ENCODE data around the gene BRWD1. TPM values are rescaled to one million over a fixed set of nuclear protein-coding genes. Genes with fewer than 3 reads are reported as not detected.
"Not testable (repeated sequence)": the region's sequence is repeated elsewhere in the genome, so short reads cannot be mapped to it uniquely, and the experiment has no call there.

Gene BRWD1
- polyA plus RNA-seq, 3 donors from 2014 or later = 28.3 to 73.3 (median 34.1) TPM

- not testable (repeated sequence) for H3K27ac Mint-ChIP-seq; H3K36me3 Mint-ChIP-seq; H3K4me1 Mint-ChIP-seq; DNase-seq; H3K27me3 Mint-ChIP-seq (ENCODE audit: low read depth in 3 of 3); H3K4me3 Mint-ChIP-seq; H3K9me3 Mint-ChIP-seq
Measured at GRCh38 chr21:39136138-39136537, 177.3 kb downstream of the BRWD1 start.

DNA sequence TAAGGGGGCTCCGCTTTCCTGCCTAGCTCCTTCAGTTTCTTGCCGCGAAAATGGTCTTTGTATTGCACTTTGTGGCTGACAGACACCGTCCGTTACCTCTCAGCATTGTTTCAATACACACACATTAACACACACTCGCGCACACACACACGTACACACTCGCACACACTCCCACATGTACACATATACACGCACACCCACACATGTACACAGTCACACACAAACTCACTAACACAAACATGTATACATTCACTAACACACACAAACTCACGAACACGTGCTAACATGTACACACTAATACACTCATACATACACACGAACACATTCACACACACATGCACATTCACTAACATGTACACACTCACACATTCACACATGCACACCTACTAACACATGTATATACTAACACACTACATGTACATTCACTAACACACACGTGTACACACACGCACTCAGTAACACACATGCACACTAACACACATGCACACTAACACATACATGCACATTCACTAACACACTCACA, 179.1 kb downstream of the BRWD1 start:
- Mint-ChIP-seq H3K27ac (no peak overlapping the region), H3K4me3 (no peak overlapping the region), H3K36me3 (no peaks in the 10 kb centered on the region), H3K27me3 (ENCODE audit: low read depth in 3 of 3) (peaks cover under 1 to 2% (median 2%) of the 10 kb centered on the region in 3 donors), H3K4me1 (no peaks in the 10 kb centered on the region), H3K9me3 (no peaks in the 10 kb centered on the region)
- no peak for DNase-seq

Other genes with a start within 250 kb of the BRWD1 start
- gene PSMG1, start 130.2 kb downstream of the BRWD1 start, polyA plus RNA-seq = 10 to 100 TPM; 29.5 to 39.6 (median 33.3) TPM
- gene HMGN1, start 35.5 kb upstream of the BRWD1 start, polyA plus RNA-seq = 100 to 1,000 TPM; 191 to 322 (median 247) TPM
- gene LCA5L, start 132.1 kb upstream of the BRWD1 start, polyA plus RNA-seq = not detected
- 1 to 10 TPM in 2 of 3 donors, not detected in 1; 2.2 to 2.4 TPM for gene SH3BGR, start 138.3 kb upstream of the BRWD1 start, polyA plus RNA-seq

All from immature natural killer cell (primary cell).